NCI-H524 (cell line): ENCODE data around the gene STAG1.
"Not testable (repeated sequence)": the region's sequence is repeated elsewhere in the genome, so short reads cannot be mapped to it uniquely, and the experiment has no call there.

Source experiments
- DNase-seq, 2 experiments: peaks; one replicate each; lab custom pipeline; 2025; lab: John Stamatoyannopoulos, UW

STAG1 gene

DNA sequence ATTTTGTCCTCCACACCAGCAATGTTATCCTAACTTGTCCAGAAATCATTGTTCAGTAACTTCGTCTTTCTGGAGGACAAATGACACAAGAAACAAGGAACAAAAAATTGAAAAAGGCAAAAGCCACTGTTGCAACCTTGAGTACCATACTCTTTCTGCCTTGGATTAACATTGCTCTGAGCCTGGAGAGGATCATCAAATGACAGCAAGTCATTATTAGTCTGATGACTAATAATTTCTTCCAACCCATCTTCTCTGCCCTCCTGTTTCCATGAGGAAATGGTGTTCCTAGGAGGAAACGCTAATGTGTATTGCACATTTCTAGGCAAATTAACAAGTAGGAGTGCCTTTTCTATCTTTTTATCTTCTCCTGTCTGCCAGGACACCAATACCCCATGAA lies 348.1 kb downstream of the STAG1 start:
- DNase-seq, result no peak

DNA sequence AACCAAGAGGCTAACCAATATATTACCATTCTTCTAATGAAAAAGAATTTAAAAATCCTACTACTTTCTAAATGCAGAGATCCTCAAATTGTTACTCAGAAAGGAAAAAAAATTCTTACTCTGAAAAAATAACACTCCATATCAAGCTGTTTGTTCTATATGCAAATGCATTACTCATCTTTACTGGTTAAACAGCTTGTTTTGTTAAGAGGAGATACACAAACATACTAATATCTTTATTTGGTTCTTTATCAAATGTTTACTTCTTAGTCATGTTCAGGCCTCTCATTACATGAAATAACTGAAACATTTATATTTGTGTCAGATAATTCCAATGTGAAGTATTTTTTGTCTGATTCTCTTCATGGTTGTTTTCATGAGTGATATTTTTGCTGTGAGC lies 355.3 kb downstream of the STAG1 start:
- no peak for DNase-seq

DNA sequence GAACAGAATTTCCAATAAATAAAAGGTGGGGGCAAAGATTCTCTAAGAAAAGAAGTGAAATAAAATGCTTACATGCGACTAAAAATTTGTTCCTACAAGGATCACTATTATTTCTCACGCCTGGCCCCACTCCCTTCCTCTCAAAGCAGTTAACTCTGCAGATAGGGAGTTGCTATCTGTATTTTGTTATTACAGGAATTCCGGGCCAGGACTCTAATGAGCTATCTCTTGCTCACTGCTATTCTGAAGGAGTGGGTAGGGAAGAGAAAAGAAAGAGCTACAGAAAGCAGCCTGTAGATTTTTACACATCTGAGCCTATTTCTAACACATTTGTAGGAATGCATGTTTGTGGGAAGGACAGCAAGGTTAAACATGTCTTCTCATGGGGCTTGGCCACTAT lies 361.6 kb downstream of the STAG1 start:
- no peak for DNase-seq

DNA sequence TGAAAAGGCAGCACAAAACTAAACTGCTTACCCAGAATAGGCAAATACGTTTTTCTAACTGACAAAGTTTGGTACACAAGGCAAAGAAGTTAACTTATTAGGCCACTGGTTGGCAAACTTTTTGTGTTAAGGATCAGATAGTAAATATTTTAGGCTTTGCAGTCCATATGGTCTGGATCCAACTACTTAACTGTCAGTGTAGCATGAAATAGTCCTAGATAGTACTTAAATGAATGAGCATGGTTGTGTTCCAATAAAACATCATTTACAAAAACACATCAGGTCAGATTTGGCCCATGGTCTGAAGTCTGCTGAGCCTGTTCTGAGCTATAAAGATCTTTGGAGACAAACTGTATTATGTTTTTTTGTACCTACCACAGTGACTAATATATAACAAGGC lies 365.1 kb downstream of the STAG1 start:
- DNase-seq, result no peak

DNA sequence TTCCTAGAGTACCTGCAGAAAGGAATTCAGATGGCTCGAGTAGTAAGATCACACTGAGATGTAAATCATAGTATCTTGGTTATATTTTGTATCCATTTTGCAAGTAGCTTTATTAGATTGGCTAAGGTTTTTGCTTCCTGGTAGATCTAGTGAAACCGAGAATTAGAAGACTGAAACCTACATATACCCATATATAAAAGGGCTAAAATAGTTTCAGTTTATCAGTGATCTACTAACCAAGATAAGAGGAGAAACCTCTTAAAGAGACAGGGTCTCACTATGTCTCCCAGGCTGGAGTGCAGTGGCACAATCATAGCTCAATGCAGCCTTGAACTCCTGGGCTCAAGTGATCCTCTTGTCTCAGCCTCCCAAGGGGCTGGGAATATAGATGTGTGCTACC lies 366.7 kb downstream of the STAG1 start:
- no peak for DNase-seq

DNA sequence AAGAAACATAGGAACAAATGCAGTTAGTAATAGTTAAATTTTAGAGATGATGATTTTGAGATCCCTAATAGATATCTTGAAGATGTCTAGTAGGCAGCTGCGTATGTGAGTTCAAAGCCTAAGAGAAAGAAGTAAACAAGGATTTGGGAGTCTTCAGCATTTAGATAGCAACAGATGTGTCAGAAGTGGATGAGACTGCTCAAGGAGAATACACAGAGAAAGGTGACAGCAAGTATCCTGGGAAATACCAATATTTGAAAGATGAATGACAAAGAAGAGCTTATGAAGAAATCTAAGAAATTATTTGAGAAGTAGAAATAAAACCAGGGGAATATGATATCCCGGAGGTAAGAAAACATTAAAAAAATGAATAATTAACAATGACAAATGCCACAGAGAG lies 371.1 kb downstream of the STAG1 start:
- DNase-seq, result no peak

DNA sequence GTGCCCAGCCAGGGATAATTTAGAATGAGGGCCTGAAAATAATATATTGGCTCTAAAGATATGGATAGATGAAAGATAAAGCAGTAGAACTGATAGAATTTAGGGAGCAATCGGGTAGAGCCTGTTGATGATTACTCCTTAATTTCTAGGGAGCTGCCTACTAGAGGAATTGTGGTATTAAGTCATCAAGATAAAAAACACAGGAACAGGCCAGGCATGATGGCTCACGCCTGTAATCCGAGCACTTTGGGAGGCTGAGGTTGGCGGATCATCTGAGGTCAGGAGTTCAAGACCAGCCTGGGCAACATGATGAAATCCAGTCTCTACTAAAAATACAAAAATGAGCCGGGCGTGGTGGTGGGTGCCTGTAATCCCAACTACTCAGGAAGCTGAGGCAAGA lies 371.6 kb downstream of the STAG1 start:
- no peak for DNase-seq

DNA sequence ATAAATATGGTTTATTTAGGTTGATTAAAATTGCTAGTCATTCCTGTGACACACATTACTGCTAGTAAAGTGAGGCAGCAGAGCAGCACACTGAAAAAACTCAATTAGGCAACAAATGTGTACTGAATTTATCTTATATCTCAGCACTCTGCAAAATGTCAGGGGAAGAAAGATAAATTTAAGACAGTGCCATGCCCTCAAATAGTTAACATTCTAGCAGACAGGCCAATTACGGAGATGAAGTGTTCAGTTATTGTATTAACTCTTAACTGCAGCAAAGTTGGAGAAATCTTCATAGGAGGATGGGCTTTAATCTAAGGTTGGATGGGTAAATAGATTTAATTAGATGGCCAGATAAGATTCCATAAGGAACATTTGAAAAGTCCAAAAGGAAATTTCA lies 374.2 kb downstream of the STAG1 start:
- DNase-seq, result no peak

DNA sequence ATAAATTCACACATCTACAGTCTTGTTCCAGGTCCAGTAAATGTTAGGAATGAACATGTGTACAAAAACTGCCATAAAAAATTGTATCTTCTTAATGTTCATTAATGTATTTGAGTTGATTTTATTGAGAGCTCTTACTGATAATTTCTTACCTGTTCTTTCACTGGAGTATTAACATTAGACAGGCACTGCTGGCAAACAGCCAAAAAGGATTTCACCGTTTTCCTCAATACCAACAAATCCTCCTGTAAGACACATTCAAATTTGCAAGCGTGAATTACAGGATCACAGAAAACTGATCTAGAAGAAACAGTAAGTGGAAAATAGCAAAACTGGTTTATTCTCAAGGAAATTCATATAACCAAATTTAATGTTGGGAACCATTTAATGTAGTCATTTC lies 374.7 kb downstream of the STAG1 start:
- peak in 1 of 2 experiments; percentile 27 for DNase-seq

DNA sequence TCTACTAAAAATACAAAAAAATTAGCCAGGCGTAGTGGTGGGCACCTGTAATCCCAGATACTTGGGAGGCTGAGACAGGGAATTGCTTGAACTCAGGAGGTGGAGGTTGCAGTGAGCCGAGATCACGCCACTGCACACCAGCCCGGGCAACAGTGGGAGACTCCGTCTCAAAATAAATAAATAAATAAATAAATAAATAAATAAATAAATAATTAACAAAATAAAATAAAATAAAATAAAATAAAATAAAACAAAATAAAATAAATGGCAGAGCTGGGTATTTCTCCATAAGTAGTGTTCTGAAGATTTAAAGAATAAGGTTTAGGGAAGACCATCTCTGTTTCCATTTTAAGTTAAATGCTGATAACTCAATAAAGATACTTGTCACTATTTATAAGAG lies 376.4 kb downstream of the STAG1 start:
- DNase-seq, result not testable (repeated sequence)

DNA sequence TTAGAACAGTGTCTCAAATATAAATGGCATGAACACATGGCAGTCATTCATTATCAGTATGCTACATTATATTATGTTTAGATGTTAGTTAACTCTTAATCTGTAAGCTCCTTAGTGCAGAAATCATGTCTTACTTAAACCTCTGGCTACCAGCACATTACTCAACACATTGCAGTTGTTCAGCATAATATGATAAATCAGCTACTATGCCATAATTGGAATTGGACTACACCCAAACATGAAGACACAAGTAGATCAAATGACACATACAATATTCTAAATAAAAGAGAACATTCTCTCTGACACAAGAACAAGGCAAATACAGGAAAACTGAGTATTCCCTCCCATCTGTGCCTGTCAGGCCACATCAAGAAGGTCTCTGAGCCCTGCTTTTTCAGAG lies 385.9 kb downstream of the STAG1 start:
- no peak for DNase-seq

DNA sequence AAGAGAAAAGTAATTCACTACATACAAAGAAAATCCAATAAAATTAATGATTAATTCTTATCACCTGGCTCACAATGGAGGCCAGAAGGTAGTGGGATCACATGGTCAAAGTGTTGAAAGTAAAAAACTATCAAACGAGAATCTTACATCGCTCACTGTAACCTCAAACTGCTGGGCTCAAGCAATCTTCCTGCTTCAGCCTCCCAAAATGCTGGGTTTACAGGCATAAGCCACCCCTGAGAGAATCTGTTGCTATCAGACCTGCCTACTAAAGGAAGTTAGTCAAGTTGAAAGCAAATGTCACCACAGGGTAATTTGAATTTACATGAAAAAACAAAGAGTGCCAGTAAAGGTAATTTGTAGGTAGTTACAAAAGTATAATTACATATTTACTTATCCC lies 398.7 kb downstream of the STAG1 start:
- no peak for DNase-seq

DNA sequence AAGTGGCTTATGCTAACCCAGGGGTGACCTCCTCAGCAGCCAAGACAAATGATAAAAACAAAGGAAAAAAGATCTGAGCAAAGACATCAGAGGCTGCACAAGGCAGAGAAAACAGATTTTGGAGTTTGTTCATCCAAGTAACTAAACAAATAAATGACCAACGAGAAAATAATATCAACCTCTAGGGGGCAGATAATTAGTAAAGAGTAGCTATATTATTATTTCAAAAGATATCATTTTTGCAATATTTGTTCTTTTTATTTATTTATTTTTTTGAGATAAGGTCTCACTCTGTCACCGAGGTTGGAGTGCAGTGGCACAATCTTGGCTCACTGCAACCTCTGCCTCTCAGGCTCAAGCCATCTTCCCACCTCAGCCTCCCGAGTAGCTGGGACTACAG lies 400.3 kb downstream of the STAG1 start:
- DNase-seq, result no peak

DNA sequence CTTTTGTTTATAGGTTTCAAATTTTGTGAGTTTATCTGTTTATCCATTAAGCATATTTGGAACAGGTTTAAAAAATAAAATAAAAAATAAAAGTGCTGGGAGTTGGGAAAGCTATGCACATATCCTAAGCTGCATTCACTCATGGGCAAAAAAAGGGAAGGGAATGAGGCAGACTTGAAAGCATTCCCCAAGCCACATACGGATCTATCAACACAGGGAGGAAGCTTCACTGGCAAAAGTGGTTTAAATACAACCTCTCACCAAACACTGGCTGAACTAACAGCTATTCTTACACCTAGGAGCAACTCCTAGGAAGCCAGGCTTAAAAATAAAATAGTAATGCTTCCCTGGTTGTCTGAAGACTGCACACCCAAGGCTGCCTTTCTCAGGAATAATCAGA lies 400.8 kb downstream of the STAG1 start:
- no peak for DNase-seq

DNA sequence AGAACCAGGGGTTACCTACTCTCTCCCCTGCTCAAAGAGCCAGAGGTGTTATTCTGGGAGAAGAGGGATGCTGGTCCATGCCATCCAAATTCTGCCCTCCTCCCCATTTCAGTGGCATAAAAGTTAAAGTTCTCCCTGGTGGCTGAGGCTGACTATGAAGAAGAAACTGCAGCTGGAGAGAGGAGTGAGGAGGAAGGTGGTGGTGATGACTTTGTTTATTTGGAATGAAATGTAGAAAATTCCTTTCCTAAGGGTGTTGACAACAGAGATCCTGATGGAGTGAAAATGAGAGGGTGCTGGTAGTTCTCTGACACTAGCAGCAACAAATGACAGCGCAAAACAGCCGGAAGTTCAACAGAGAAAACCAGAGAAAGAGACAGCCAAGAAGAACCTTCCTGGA lies 401.6 kb downstream of the STAG1 start:
- DNase-seq, result no peak

DNA sequence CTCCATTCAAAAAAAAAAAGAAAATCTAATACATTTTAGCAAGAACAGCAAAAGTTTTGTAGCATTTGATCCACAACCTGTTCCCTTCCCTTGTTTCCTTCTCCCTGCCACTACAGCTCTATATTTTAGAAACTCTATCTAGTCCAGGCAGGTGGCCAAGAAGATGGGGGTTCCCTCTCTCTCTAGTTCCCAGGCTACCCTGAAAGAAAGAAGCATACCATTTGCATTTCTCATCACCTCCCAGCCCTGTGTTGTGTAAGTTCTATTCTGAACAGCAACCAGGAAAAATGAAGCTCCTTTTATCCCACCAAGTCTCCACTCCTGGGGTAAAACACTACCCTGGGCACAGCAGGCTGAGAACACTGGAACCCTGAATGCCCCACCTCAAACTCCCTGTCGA lies 402.0 kb downstream of the STAG1 start:
- DNase-seq, result no peak

DNA sequence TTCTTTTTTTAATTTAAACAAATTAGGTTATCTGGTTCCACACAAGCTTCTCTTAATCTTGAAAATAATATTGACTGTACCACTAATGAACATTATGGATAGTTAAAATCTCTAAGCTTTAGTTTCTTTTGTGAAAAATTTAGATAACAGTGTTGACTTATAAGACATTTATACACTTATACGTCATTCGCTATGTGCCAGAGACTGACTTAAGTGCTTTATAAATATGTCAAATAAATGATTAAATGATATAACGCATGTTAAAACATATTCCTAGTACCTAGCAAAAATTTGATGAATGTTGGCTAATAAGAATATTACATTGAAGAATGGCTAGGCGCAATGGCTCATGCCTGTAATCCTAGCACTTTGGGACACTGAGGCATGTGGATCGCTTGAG lies 405.7 kb downstream of the STAG1 start:
- DNase-seq, result no peak

DNA sequence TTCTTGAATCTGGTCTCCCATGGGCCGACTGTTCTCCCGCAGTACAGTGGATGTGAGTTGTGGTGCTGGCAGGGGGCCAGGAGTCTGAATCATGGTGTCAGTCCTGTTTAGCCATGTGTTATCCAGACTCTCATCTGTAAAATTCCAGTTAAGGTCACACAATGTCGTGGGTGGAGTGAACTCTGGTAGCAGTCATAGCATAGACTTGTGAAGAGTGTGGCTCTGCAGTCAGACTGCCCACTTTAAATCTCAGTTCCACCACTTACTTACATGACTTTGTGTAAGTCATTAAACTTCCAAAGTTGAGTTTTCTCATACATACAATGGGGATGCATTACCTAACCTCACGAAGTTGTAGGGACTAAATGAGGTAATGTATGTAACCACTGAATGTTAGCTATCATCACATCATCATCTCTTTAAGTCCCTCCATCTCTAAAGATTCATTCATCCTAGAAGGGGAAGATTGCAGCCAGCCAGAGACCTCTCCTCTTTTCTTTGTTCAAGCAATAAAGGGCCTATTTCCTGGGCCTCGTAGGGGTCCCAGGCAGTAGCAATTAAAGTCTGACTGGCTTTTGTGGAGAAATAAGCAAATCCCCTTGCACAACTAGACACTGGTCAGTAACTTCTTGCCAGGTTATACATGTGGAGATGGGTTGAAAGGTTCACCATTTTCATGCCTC lies 408.2 kb downstream of the STAG1 start:
- DNase-seq, result no peak

DNA sequence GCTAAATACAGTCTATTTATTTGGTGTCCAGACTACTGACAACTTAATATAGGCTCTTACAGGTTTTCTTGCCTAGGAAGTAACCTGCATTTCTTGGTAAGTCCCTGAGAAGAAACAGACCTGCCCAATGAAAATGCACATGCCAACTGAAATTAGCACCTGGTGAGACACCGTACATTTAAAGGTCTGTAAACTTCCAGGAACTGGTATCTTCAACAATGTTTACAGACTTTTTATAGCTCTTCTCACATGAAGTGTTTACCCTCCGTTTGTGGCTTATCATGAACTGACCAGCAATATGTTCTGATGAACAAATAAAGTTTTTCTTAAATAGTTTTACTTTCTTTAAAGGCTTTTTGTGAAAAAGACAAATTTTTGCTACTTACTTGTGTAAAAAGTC lies 408.7 kb downstream of the STAG1 start:
- no peak for DNase-seq

DNA sequence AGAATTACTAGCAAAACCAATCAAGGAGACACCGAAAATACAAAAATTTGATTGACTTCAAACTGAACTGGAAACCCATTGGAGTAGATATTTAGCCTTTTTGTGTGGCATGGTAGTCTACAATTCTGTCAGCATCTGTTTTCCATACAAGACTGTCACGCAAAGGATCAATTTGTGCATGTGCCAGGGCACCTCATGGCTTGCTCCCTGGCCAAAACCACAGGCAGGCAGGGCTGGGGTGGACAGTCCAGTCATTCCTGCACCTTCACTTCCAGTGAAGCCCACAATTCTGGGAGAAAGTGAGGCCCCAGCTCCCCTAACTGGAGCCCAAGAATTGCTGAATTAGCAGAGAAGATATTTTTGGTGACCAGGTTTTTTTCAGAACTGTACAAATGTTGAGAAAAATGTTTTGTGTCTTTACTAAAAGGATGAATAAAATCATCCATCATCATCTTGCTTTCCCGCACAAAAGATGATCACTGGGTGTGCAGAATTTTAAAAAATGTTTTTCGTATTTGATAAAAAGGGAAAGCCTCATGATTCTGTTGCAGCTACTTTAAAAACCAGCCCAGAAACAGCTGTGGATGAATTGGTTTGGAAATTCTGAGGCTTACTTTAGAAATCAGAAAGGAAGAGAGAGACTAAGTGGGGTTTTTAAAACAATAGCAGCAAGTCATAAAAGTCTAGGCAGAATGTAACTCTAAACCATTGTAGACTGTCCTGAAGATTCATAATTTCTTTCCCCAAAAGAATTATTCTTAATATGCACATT lies 415.7 kb downstream of the STAG1 start:
- no peak for DNase-seq

DNA sequence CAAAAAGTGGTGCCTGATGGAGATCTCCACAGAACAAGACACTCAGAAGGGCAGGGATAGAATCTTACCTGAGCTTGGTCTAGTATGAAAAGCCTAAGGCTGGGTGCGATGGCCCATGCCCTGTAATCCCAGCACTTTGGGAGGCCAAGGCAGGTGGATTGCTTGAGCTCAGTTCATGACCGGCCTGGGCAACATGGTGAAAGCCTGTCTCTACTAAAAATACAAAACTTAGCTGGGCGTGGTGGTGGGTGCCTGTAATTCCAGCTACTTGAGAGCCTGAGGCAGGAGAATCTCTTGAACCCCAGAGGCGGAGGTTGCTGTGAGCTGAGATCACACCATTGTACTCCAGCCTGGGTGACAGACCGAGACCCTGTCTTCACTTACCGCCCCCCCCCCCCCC lies 417.5 kb downstream of the STAG1 start:
- DNase-seq, result not testable (repeated sequence)

DNA sequence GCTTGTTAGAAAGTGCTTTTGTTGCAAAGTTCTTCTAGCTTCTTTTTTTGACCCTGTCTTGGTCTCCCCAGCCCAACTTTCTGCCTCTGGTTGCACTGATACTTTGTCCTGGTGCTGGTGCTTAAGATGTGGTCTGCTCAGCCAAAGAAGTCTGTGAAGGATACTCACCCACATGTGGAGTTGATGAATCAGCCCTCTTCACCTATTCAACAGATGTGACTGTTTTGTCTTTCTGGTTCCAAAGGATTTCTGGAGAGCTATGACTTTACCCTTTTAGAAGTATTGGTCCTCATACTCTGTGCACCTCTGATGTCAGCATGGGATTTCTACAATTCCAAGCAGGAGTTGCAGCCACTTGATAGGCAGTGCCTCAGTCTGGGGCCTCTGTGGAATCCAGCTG lies 418.0 kb downstream of the STAG1 start:
- no peak for DNase-seq

DNA sequence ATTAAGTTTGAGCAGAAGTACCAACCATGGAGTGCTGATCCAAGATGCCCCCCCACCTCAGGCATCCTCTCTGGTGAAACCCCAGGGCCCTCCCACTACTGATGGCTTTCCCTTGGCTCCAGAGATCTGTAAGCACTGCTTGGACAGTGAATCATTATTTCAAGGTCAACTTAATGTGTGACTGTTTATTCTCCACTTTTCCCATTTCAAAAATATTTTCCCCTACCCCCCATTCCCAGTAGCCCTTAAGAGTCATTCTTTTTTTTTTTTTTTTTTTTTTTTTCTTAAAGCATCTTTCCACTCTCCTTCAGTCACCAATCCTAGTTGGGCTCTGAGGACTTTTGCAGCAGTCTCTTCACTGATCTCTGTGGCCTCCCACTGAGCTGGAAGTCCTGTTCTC lies 419.4 kb downstream of the STAG1 start:
- no peak for DNase-seq

DNA sequence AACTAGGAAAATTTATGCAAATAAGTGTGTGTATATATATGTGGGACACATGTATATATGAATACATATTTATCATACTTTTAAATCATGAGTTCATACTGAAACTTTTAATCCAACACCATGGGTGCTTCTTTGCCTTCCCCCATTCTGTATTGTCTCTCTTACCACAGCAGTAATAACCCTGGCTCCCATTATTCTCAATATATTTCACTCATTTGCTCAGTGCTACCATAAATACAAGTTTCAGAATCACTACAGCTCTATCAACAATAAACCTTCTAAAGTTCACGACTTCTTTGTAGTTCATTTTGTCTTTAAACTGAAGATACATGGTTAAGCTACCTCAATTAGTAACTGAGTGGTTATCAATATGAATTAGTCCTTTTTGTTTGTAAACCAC lies 419.9 kb downstream of the STAG1 start:
- DNase-seq, result no peak
